Ovary (tissue), 9 donors: ENCODE measurements around the gene INTS2. TPM values are rescaled to one million over a fixed set of nuclear protein-coding genes. Genes with fewer than 3 reads are reported as not detected.
"Not testable (repeated sequence)": the region's sequence is repeated elsewhere in the genome, so short reads cannot be mapped to it uniquely, and the experiment has no call there.

Experiments used
- DNase-seq, 5 donors: peaks; one replicate each; pipeline ENCODE4 v3.0.0-alpha.2; 2019 to 2020
- H3K27ac ChIP-seq, 2 donors: fragments of 200-600 bp; one replicate each; pipeline versions ENCODE4 v1.5.1 to v1.8.0; 2019 to 2022
- H3K27me3 ChIP-seq: fragments of 200-600 bp; one replicate; pipeline ENCODE4 v1.8.0; 2022
- H3K36me3 ChIP-seq: fragments of 200-600 bp; sonication (generic); one replicate; pipeline ENCODE4 v1.5.1; 2019
- H3K4me1 ChIP-seq: one replicate; pipeline ENCODE4 v1.8.1; 2013; ENCODE audit warnings: mild to moderate bottlenecking, moderate library complexity; ENCODE audit not compliant: insufficient read depth
- H3K4me3 ChIP-seq: fragments of 200-600 bp; sonication (generic); one replicate; pipeline ENCODE4 v1.5.1; 2017
- H3K9me3 ChIP-seq, 2 donors: fragments of 200-600 bp in 1 of 2; sonication (generic) in 1 of 2; one replicate each; pipeline versions ENCODE4 v1.5.1 to v1.8.1; 2013 to 2019; ENCODE audit warnings: mild to moderate bottlenecking in 1 of 2, moderate library complexity in 1 of 2
- CTCF ChIP-seq, 3 donors: fragments of 450-650 bp in 2 of 3; fragments of 200-600 bp in 1 of 3; IDR thresholded peaks; one replicate each; pipeline versions ENCODE4 v1.5.1 to v1.8.0; 2016 to 2022; ENCODE audit warnings: antibody characterized with exemption in 3 of 3, mild to moderate bottlenecking in 1 of 3
- EP300 ChIP-seq: sonication (generic); formaldehyde crosslinking; IDR thresholded peaks from one replicate; pipeline ENCODE4 v1.6.1; 2017; ENCODE audit warnings: antibody characterized with exemption
- POLR2A ChIP-seq: fragments of 450-650 bp; IDR thresholded peaks from one replicate; pipeline ENCODE4 v1.6.1; 2017; ENCODE audit warnings: antibody characterized with exemption, mild to moderate bottlenecking, moderate library complexity
- WGBS, 3 donors: extraction: QIAGEN DNeasy Blood & Tissue Kit in 1 of 3; methylation state at CpG; one replicate each; pipeline versions ENCODE4 v1.1.5 to v1.1.7; 2013 to 2017; 5-methylcytosine and 5-hydroxymethylcytosine counted together
- intact Hi-C, 4 donors: fragments of 100-400 bp; cut with DNase I; formaldehyde crosslinking; loops; one replicate each; pipeline versions ENCODE4 v1.11.0 to v1.15.1; 2022 to 2023
- polyA plus RNA-seq, 2 donors: library from polyadenylated mRNA; stranded (reverse); fragments of 200-250 nt in 1 of 2; fragments of 350-450 nt in 1 of 2; fragmentation: Illumina TruSeq in 1 of 2; extraction: RNeasy Lipid Tissue Mini Kit (QIAGEN cat#74804) in 1 of 2; gene quantifications; one replicate each; pipeline ENCODE4 v1.2.3, GENCODE V29; 2013 to 2014
- total RNA-seq, 7 donors: library from RNA; depleted of rRNA in 2 of 7; stranded (reverse); fragments of >200 nt in 2 of 7; fragmentation: NEBNext Ultra II Directional in 3 of 7; extraction: Animal tissue kit (Norgen Biotek cat#: 25700) in 3 of 7; gene quantifications; one replicate each; pipeline versions ENCODE4 v1.1.0 to v1.2.4, GENCODE V29; 2016 to 2023
- donor health status: DM: no; HTN: no; CAD: no; lungs with moderate emphysema.
- donor health status: DM: no; HTN: no; CAD: no.
- donor health status: Bipolar disorder and iron deficiency.
- donor health status: DM: yes; HTN: yes; CAD: no.
- donor health status: DM: no; HTN: no; CAD: no.
- donor health status: DM: yes; HTN: yes; CAD: no.

Gene INTS2
- total and polyA plus RNA-seq, 9 donors: 2.3 to 11.0 (median 9.1) TPM

GRCh38 chr17:61928101-61928436 is 287 bp upstream of the INTS2 start:
- no peak for TF ChIP-seq EP300
- TF ChIP-seq POLR2A: no peak
- Histone ChIP-seq H3K27me3 (no peaks in the 10 kb centered on the region), H3K9me3 (no peaks in the 10 kb centered on the region), H3K4me3 (peak overlapping the region; percentile 72), H3K4me1 (peaks cover 3% of the 10 kb centered on the region), H3K36me3 (no peaks in the 10 kb centered on the region), H3K27ac (peak overlapping the region in 1 of 2 donors; percentile 86)
- intact Hi-C loops: loop anchor here in 1 of 4 donors (10.0 kb wide), 1 partner anchor 513 kb away; no protein-coding TSS in a partner anchor
- DNase-seq: no peak
- WGBS, 3 donors: 41 to 48% (median 47%) methylated on average over 4 of the region's 4 CpGs

- no peaks in the 10 kb centered on the region for H3K9me3 ChIP-seq
- H3K4me3 ChIP-seq: peak overlapping the region; percentile 72
- TF ChIP-seq EP300 (no peak), POLR2A (no peak), CTCF (IDR thresholded peaks at IDR 0.05) (no peak)
- H3K36me3 ChIP-seq: no peaks in the 10 kb centered on the region
- H3K27me3 ChIP-seq: no peaks in the 10 kb centered on the region
- DNase-seq: no peak
- peak overlapping the region; percentile 79 to 86 for H3K27ac ChIP-seq
- peaks cover 3% of the 10 kb centered on the region for H3K4me1 ChIP-seq
- WGBS, 3 donors: 1 to 3% (median 2%) methylated on average over 4 of the region's 4 CpGs
- intact Hi-C loops: loop anchor here in 1 of 4 donors (10.0 kb wide), 1 partner anchor 512 kb away; no protein-coding TSS in a partner anchor
These were observed 965 bp downstream of the INTS2 start for GRCh38 chr17:61926826-61927207.

- H3K4me1 ChIP-seq, H3K4me3 ChIP-seq, H3K9me3 ChIP-seq, H3K27me3 ChIP-seq, DNase-seq, H3K36me3 ChIP-seq, H3K27ac ChIP-seq, intact Hi-C loops: not testable (repeated sequence)
- WGBS, 3 donors: 94 to 98% (median 97%) methylated on average over 15 of the region's 15 CpGs
These were observed 12.6 kb downstream of the INTS2 start for GRCh38 chr17:61915162-61915561.

GRCh38 chr17:61908292-61909037 is 19.3 kb downstream of the INTS2 start:
- TF ChIP-seq POLR2A (no peak), CTCF (IDR thresholded peaks at IDR 0.05) (no peak), EP300 (no peak)

GRCh38 chr17:61907361-61907760 is 20.4 kb downstream of the INTS2 start:
- no peak overlapping the region for H3K4me3 ChIP-seq
- no peak for TF ChIP-seq EP300
- no peak for TF ChIP-seq POLR2A
- TF ChIP-seq CTCF (IDR thresholded peaks at IDR 0.05): no peak
- no peak overlapping the region for H3K27ac ChIP-seq
- intact Hi-C loops: no loop called here
- 90 to 98% (median 95%) methylated on average over 5 of the region's 5 CpGs for WGBS, 3 donors
- no peaks in the 10 kb centered on the region for H3K4me1 ChIP-seq
- no peaks in the 10 kb centered on the region for H3K9me3 ChIP-seq
- H3K27me3 ChIP-seq: no peaks in the 10 kb centered on the region
- no peak for DNase-seq
- H3K36me3 ChIP-seq: no peaks in the 10 kb centered on the region

More at GRCh38 chr17:61908292-61909037, 19.3 kb downstream of the INTS2 start:
- intact Hi-C loops: no loop called here
- Histone ChIP-seq H3K27ac (no peak overlapping the region), H3K27me3 (no peaks in the 10 kb centered on the region), H3K36me3 (no peaks in the 10 kb centered on the region), H3K9me3 (no peaks in the 10 kb centered on the region), H3K4me3 (no peak overlapping the region), H3K4me1 (no peaks in the 10 kb centered on the region)
- WGBS, 3 donors: 92 to 97% (median 97%) methylated on average over 7 of the region's 7 CpGs
- no peak for DNase-seq
